ENCODE data around the gene DYNLT1. TPM values are rescaled to one million over a fixed set of nuclear protein-coding genes. Genes with fewer than 3 reads are reported as not detected.
"Not testable (repeated sequence)": the region's sequence is repeated elsewhere in the genome, so short reads cannot be mapped to it uniquely, and the experiment has no call there.

Gene DYNLT1
- total RNA-seq, 3 donors from 2014 or later: 113 to 153 (median 147) TPM

GRCh38 chr6:158662607-158662953 lies 18.0 kb upstream of the DYNLT1 start:
- ATAC-seq (no peak), DNase-seq (no peak)
- H3K4me3 ChIP-seq: no peak overlapping the region
- no peaks in the 10 kb centered on the region for H3K36me3 ChIP-seq (ENCODE audit: low read depth)
- H3K9me3 ChIP-seq: no peaks in the 10 kb centered on the region
- intact Hi-C loops (cut with DNase I, micrococcal nuclease): no loop called here
- H3K4me1 ChIP-seq (ENCODE audit: low read depth): peaks cover 6% of the 10 kb centered on the region
- TF ChIP-seq CTCF (IDR thresholded peaks at IDR 0.05): no peak

GRCh38 chr6:158661156-158661685 lies 16.7 kb upstream of the DYNLT1 start:
- ATAC-seq: no peak
- Histone ChIP-seq H3K9me3 (no peaks in the 10 kb centered on the region), H3K36me3 (ENCODE audit: low read depth) (no peaks in the 10 kb centered on the region), H3K4me1 (ENCODE audit: low read depth) (peaks cover 16% of the 10 kb centered on the region), H3K4me3 (no peak overlapping the region)
- TF ChIP-seq CTCF (IDR thresholded peaks at IDR 0.05): no peak
- no peak for DNase-seq
- intact Hi-C loops (cut with DNase I, micrococcal nuclease): no loop called here

GRCh38 chr6:158660333-158660754 lies 15.8 kb upstream of the DYNLT1 start:
- Histone ChIP-seq H3K9me3 (no peaks in the 10 kb centered on the region), H3K4me1 (ENCODE audit: low read depth) (peaks cover 19% of the 10 kb centered on the region), H3K36me3 (ENCODE audit: low read depth) (no peaks in the 10 kb centered on the region), H3K4me3 (no peak overlapping the region)
- intact Hi-C loops (cut with DNase I, micrococcal nuclease): no loop called here
- DNase-seq (peak; percentile 55 to 66 (median 63)), ATAC-seq (peak; percentile 81)
- peak; percentile 39 for TF ChIP-seq CTCF (IDR thresholded peaks at IDR 0.05)

GRCh38 chr6:158656986-158657385 lies 12.4 kb upstream of the DYNLT1 start:
- H3K9me3 ChIP-seq; H3K36me3 ChIP-seq (ENCODE audit: low read depth); H3K4me3 ChIP-seq; intact Hi-C loops (cut with DNase I, micrococcal nuclease): not testable (repeated sequence)
- H3K4me1 ChIP-seq (ENCODE audit: low read depth): peaks cover 20% of the 10 kb centered on the region
- ATAC-seq (peak; percentile 66), DNase-seq (peak in 2 of 3 donors; percentile 62 to 68)

- Histone ChIP-seq H3K9me3 (no peaks in the 10 kb centered on the region), H3K36me3 (ENCODE audit: low read depth) (no peaks in the 10 kb centered on the region), H3K4me3 (no peak overlapping the region), H3K4me1 (ENCODE audit: low read depth) (peaks cover 20% of the 10 kb centered on the region)
- no peak for DNase-seq
- intact Hi-C loops (cut with DNase I, micrococcal nuclease): no loop called here
- ATAC-seq: no peak
- TF ChIP-seq CTCF (IDR thresholded peaks at IDR 0.05): no peak
Observed at GRCh38 chr6:158655569-158656450, 11.3 kb upstream of the DYNLT1 start.

- Histone ChIP-seq H3K4me3 (no peak overlapping the region), H3K9me3 (no peaks in the 10 kb centered on the region), H3K4me1 (ENCODE audit: low read depth) (peaks cover 20% of the 10 kb centered on the region), H3K36me3 (ENCODE audit: low read depth) (no peaks in the 10 kb centered on the region)
- ATAC-seq: no peak
- no peak for DNase-seq
- no peak for TF ChIP-seq CTCF (IDR thresholded peaks at IDR 0.05)
- intact Hi-C loops (cut with DNase I, micrococcal nuclease): no loop called here
Observed at GRCh38 chr6:158654960-158655489, 10.5 kb upstream of the DYNLT1 start.
